HepG2 (cell line): Measurements from ENCODE around the gene PIP5K1C. TPM values are rescaled to one million over a fixed set of nuclear protein-coding genes. Genes with fewer than 3 reads are reported as not detected.

Experiments used
- AGO2 ChIP-seq: fragments of 200-400 bp; formaldehyde crosslinking; optimal IDR thresholded peaks from 2 replicates; pipeline ENCODE3; 2017; ENCODE audit warnings: mild to moderate bottlenecking, low read depth, low read length, moderate library complexity
- DNMT1 ChIP-seq: sonication (generic); formaldehyde crosslinking; IDR thresholded peaks from 2 replicates; pipeline ENCODE4 v1.5.1; 2020; ENCODE audit warnings: mild to moderate bottlenecking, missing genetic modification reagents
- E2F1 ChIP-seq: sonication (generic); formaldehyde crosslinking; IDR thresholded peaks from 2 replicates; pipeline ENCODE4 v1.5.0; 2020; ENCODE audit warnings: missing genetic modification reagents
- HCFC1 ChIP-seq: fragments of 150-350 bp; IDR thresholded peaks from 2 replicates; pipeline ENCODE4 v1.6.1; 2014; ENCODE audit warnings: low read depth, low read length
- MBNL3 ChIP-seq: fragments of 250-450 bp; sonication (Bioruptor Pico); conservative IDR thresholded peaks from 2 replicates; pipeline ENCODE4 v1.8.0; 2022; ENCODE audit warnings: mild to moderate bottlenecking, inconsistent platforms
- MXD4 ChIP-seq: IDR thresholded peaks from 2 replicates; pipeline ENCODE4 v1.6.1; 2016; ENCODE audit warnings: mild to moderate bottlenecking, missing biosample characterization, missing genetic modification reagents
- NKX3-1 ChIP-seq: sonication (generic); formaldehyde crosslinking; IDR thresholded peaks from 2 replicates; pipeline ENCODE4 v1.5.0; 2020; ENCODE audit warnings: missing genetic modification reagents
- NPAS2 ChIP-seq: sonication (generic); formaldehyde crosslinking; IDR thresholded peaks from 2 replicates; pipeline ENCODE4 v1.8.0; 2022; ENCODE audit warnings: mild to moderate bottlenecking, missing genetic modification reagents, borderline replicate concordance
- STAT5B ChIP-seq: sonication (generic); formaldehyde crosslinking; IDR thresholded peaks from 2 replicates; pipeline ENCODE4 v1.4.0; 2020; ENCODE audit warnings: missing genetic modification reagents
- TAF1 ChIP-seq: sonication (generic); formaldehyde crosslinking; IDR thresholded peaks from 2 replicates; pipeline ENCODE4 v1.4.0; 2020; ENCODE audit warnings: missing genetic modification reagents
- TEAD3 ChIP-seq: optimal IDR thresholded peaks from 2 replicates; pipeline ENCODE3; 2016; ENCODE audit warnings: borderline replicate concordance
- USF2 ChIP-seq, 2 experiments: sonication (generic) in 1 of 2; formaldehyde crosslinking in 1 of 2; IDR thresholded peaks; 2 replicates each; pipeline versions ENCODE4 v1.5.1 to v1.6.1; 2011 to 2020; ENCODE audit warnings: borderline replicate concordance in 1 of 2, low read depth in 1 of 2, low read length in 1 of 2, mild to moderate bottlenecking in 1 of 2, missing genetic modification reagents in 1 of 2, moderate library complexity in 1 of 2
- WIZ ChIP-seq: sonication (generic); formaldehyde crosslinking; IDR thresholded peaks from 2 replicates; pipeline ENCODE4 v1.5.1; 2020; ENCODE audit warnings: mild to moderate bottlenecking, missing genetic modification reagents
- XRCC5 ChIP-seq: fragments of 200-400 bp; formaldehyde crosslinking; optimal IDR thresholded peaks from 2 replicates; pipeline ENCODE3; 2017; ENCODE audit warnings: mild to moderate bottlenecking, low read length
- ZBTB21 ChIP-seq: sonication (generic); formaldehyde crosslinking; IDR thresholded peaks from 2 replicates; pipeline ENCODE4 v1.4.0; 2020; ENCODE audit warnings: missing genetic modification reagents
- ZNF205 ChIP-seq: IDR thresholded peaks from 2 replicates; pipeline ENCODE4 v1.6.1; 2018; ENCODE audit warnings: missing biosample characterization, missing genetic modification reagents
- ZNF407 ChIP-seq: sonication (generic); formaldehyde crosslinking; IDR thresholded peaks from one replicate; pipeline ENCODE4 v1.5.1; 2020; ENCODE audit warnings: mild to moderate bottlenecking, missing genetic modification reagents; ENCODE audit errors: not compliant biosample characterization
- ZNF788 ChIP-seq: sonication (generic); formaldehyde crosslinking; IDR thresholded peaks from 2 replicates; pipeline ENCODE4 v1.5.0; 2020; ENCODE audit warnings: mild to moderate bottlenecking, missing genetic modification reagents, borderline replicate concordance
- polyA plus RNA-seq, 8 experiments: library from polyadenylated mRNA; depleted of rRNA in 3 of 8; stranded (reverse) in 7 of 8; unstranded in 1 of 8; fragments of >200 nt; fragmentation: Illumina TruSeq in 4 of 8; extraction: Trizol in 4 of 8; gene quantifications; 2 replicates each; pipeline versions ENCODE4 v1.2.1 to v1.2.3, GENCODE V29; 2011 to 2016; ENCODE audit warnings: low read depth in 4 of 8, missing spikeins in 1 of 8, mixed read lengths in 1 of 8; ENCODE audit not compliant: insufficient read depth in 1 of 8
- total RNA-seq, 5 experiments: library from RNA; depleted of rRNA; stranded (reverse); fragments of >200 nt; fragmentation: Illumina TruSeq; extraction: Trizol; gene quantifications; 2 replicates each; pipeline ENCODE4 v1.2.3, GENCODE V29; 2016; ENCODE audit warnings: low read depth in 1 of 5

The PIP5K1C gene
- total and polyA plus RNA-seq, 2 of the 13 experiments (the other 11 are each of a cell fraction or from before 2014, with no cell fraction given), result 3.6 to 4.3 TPM

- TF ChIP-seq AGO2 (peak; percentile 36), ZNF788 (CRISPR knock-in tag) (no peak), DNMT1 (peak; percentile 70; the same call in 1 of the 2 replicates), ZNF407 (CRISPR knock-in tag) (no peak), ZBTB21 (CRISPR knock-in tag) (no peak), ZNF205 (0 out of 2 replicates have a peak, but pooled peaks have one; percentile 12), MXD4 (CRISPR knock-in tag) (no peak), STAT5B (no peak), USF2 (IDR thresholded peaks at IDR 0.05; ENCODE audit: low read depth, low read length) (no peak), USF2 (CRISPR knock-in tag; IDR thresholded peaks at IDR 0.05; ENCODE audit: borderline replicate concordance) (no peak), TAF1 (no peak), E2F1 (CRISPR knock-in tag) (no peak), WIZ (CRISPR knock-in tag) (no peak), XRCC5 (no peak), MBNL3 (CRISPR knock-in tag) (no peak), NPAS2 (CRISPR knock-in tag) (no peak), NKX3-1 (no peak), HCFC1 (no peak), TEAD3 (CRISPR knock-in tag) (peak; percentile 66)
These were observed 34.4 kb downstream of the PIP5K1C start (continued) for GRCh38 chr19:3665681-3666544.
